Posterior vena cava (tissue), 2 donors: ENCODE data around the gene SCRT2. TPM values are rescaled to one million over a fixed set of nuclear protein-coding genes. Genes with fewer than 3 reads are reported as not detected.

Source experiments
- DNase-seq: peaks from one replicate; pipeline ENCODE4 v3.0.0-alpha.2; 2020; ENCODE audit warnings: low spot score
- intact Hi-C, 2 donors: fragments of 100-400 bp; cut with DNase I; formaldehyde crosslinking; loops; one replicate each; pipeline versions ENCODE4 v1.14.1 to v1.14.2; 2022 to 2023
- total RNA-seq, 2 donors: library from RNA; stranded (reverse); fragmentation: NEBNext Ultra II Directional; extraction: Animal tissue kit (Norgen Biotek cat#: 25700); gene quantifications; one replicate each; pipeline ENCODE4 v1.2.1, GENCODE V29; 2021
- donor health status: DM: yes; HTN: yes; CAD: no.
- donor health status: DM: yes; HTN: yes; CAD: no.

The SCRT2 gene
- total RNA-seq, 2 donors from 2014 or later, result not detected

DNA sequence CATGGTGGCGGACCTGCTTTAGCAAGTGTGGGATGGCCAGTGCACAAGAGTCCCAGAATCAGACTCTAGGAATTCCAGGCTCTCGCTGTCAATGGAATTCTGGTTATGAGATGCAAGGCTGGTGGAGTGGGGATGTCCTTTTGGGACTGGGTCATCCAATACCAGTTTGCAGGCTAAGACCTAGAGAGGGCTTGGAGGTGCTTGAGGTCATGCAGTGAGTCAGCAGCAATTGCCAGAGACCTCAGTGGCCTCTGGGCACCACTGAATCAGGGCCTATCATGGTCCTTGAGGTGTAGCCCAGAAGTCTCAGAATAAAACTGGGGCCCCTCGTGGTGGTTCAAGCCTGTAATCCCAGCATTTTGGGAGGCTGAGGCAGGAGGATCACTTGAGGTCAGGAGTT lies 1.4 kb upstream of the SCRT2 start:
- DNase-seq, result no peak
- intact Hi-C loops, result no loop called here

DNA sequence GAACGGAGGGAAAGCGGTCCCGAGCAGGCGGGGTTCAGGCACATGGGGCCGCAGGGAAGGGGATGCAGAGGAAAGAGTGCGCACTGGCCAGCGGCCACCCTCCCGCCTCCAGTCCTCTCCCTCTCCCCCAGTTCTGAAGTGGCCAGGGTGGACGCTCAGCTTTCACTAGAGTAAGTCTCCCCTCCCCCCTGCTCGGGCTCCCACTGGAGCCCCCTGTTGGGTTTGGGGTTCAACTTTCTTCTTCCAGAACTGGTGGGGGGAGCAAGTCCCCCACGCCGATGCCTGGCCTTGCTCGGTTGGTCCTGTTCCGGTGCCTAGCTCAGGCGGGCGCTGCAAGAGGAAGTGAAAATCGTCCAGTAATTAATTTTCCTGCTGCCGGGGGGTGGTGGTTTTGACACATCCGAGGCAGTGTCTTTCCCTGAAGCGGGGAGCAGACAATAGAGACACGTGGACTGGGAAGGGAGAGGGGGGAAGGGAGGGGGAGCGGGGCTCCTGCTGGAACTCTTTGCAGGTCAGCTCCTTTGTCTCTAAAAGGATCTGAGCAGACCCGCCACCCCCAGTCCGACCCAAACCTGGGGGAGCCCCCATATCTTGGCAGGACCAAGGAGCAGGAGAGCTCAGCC lies 824 bp upstream of the SCRT2 start:
- no peak for DNase-seq
- intact Hi-C loops, result no loop called here

DNA sequence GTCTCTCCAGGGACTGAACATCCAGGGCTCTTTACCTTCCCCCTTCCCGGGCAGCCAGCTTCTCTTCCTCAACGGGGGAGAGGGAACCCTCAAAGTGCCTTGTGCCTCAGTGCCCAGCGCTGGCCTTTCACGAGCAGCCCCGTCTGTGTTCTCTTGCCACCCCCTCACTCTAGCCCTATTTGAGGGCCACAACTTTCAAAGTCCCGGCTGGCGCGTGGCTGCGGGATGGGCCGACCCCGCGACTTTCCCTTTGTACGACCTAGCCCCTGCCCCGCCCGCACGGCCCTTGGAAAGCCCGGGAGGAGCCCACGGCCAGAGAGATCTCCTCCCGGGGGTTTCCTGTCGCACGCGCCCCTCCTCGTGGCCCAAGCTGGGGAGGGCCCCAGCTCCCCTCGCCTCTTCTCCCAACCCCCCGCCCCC lies 559 bp downstream of the SCRT2 start:
- no peak for DNase-seq
- intact Hi-C loops, result no loop called here

DNA sequence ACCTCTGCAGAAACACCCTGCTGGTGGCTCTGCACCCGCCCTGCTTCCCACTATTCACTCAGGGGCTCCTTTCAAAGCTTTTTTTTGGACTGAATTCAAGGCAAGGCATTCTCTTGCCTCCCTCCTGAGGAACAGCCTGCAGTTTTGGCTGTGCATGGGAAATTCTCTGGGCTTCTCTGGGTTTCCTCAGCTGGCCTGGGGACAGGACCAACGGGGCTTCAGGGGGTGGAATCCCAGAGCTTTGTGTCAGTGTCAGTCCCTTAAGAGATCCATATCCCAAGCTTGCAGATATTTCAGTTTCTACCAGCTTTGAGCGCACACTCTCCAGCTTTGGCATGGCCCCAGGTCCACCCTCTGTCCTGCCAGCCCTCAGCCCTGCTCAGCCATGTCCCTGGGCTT lies 2.0 kb downstream of the SCRT2 start:
- intact Hi-C loops, result no loop called here

DNA sequence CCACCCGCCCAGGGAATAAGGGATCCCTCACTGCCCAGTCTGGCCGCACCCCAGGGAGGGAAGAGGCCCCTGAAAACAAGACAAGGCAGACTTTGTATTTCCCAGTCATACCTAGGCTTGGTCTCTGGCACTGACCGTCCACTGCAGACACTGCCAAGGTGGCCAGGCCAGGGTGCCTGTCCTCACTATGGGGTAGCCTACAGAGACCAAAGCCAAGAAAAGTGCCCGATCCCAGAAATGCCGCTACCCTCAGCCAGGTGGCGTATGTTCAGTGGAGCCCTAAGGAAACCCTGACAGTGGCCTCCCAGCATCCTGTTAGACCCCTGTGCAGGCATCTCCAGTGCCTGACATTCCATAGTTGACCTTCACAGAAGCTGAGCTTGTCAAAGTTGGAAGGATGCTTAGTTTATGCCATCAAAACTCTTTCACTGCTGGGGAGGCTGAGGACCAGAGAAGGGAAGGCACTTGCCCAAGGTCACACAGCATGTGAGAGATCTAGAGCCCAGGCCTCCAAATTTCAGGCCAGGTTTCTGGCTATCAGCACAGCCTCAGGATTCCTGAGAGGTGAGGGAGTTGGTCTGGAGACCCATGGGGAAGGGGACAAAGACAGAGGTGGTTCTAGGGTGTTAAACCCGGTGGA lies 2.5 kb downstream of the SCRT2 start:
- intact Hi-C loops, result no loop called here
- DNase-seq, result no peak

More for the DNA sequence above, 2.0 kb downstream of the SCRT2 start:
- no peak for DNase-seq

DNA sequence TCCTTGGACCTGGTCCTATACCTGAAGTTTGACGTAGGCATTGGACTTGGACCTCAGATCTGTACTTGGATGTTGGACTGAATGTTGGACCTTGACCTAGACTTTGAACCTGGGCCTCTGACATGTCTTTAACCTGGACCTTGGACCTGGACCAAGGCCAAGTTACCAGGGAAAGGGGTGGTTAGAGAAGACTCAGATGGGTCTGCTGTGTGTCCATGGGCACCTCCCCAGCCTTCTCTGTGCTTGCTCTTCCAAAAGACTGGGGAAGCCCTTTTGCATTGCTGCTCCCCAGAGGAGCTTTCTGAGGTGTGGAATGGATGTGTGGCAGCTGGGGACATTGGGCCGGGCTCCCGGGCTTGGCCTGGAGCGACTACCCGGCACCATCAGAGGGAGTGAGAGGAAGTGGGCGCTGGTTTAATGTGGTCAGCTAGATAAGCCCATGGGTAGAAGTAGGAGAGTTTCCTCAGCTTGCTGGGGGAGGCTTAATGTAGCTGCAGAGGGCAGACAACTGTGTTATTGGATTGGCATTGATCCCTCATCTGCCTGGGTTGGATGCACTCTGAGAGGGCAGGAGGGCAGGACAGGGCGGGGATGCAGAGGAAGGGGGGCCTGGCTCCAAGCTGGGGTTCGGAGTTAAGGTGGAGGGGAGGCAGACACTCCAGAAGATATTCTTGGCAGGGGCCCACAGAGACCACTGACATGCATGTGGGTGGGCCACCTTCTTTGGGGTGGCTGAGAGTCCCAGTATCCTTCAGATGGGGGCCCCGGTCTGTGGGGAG lies 4.2 kb downstream of the SCRT2 start:
- intact Hi-C loops, result no loop called here
- DNase-seq, result no peak

DNA sequence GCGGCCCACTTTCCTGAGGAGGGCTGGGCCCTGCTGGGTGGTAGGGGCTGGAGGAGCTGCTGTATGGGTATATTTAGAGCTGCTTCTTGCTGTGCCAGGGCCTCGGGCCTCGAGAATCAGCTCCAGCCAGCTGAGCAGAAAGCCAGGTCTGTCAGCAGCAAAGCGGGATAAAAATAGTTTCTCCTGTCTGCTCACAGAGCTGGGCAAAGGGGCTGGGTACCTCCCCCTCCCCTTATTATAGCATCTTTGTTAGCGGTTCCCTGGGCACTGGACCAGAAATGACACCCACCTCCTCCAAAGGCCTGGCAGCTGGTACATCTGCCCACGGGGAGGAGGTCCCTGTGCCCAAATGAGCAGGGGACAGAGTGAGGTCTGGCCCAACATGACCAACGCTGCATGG lies 6.0 kb downstream of the SCRT2 start:
- intact Hi-C loops, result loop anchor here in 1 of 2 donors (10.0 kb wide), 1 partner anchor 105 kb away; no protein-coding TSS in a partner anchor
- DNase-seq, result no peak

DNA sequence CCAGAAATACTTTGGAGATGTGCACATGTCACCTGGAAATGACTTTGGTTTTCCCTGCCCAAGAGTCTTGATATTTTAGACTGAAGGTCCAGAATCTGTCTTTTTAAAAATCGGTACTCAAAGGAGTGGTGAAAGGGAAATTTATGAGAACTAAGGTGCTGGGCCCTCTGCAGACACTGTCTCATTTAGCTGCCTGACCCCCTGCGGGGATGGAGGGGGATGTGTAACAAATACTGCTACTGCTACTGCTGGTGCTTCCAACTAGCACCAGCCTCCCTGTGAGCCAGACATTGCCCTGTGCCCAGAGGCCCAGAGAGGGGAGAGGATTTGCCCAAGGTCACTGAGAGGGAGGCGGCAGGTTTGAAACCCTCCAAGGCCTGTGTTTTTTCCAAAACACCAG lies 7.0 kb downstream of the SCRT2 start:
- no peak for DNase-seq
- intact Hi-C loops, result loop anchor here in 1 of 2 donors (10.0 kb wide), 1 partner anchor 104 kb away; no protein-coding TSS in a partner anchor

DNA sequence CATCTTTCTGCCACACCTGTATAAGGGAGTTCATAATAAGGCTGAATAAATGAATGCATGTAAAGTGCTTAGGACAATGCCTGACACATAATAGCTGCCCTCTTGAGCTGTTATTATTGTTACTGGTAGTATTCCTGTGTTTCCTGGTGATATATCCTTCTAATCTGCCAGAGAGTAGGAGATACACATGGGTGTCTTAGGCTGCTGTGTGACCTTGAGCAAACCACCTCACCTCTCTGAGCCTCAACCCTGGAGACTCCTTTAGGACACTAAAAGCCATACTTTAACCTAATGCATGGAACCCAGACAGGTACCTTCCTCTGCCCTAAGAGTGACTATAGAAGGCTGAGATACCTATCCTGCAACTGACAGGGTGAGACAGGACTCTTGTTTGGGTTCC lies 7.6 kb downstream of the SCRT2 start:
- DNase-seq, result no peak
- intact Hi-C loops, result loop anchor here in 1 of 2 donors (10.0 kb wide), 1 partner anchor 103 kb away; no protein-coding TSS in a partner anchor

DNA sequence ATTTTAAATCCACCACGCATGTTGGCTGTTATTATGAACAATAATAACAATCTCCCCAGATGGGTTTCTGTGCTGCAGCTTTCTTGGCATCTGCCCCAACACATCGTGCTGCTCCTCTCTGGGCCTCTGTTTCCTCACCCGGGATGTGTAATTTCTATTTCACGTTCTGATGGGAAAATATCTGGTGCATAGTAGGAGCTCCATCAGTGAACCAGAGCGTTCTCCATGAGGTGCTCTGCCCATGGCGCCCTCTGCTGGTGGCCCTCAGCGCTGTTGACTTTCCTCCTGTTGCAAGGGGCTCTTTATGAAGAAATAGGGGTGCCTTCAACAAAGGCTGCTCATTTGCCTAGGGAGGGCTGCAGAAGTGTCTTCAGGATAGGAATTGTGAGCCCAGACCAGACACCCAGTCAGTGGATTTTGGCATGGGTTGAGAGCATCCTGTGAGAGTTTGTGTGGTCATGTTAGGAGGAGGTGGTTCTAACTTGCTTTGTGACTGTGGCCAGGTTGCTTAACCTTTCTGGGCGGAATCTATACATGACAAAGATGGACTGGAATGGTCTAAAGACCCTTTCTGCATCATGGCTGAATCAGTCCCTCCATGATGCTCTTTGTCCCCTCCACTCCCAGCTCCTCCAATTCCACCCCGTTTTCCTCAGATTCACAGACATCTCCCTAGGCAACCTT lies 8.1 kb downstream of the SCRT2 start:
- DNase-seq, result peak; percentile 87
- intact Hi-C loops, result loop anchor here in 1 of 2 donors (10.0 kb wide), 1 partner anchor 103 kb away; no protein-coding TSS in a partner anchor

DNA sequence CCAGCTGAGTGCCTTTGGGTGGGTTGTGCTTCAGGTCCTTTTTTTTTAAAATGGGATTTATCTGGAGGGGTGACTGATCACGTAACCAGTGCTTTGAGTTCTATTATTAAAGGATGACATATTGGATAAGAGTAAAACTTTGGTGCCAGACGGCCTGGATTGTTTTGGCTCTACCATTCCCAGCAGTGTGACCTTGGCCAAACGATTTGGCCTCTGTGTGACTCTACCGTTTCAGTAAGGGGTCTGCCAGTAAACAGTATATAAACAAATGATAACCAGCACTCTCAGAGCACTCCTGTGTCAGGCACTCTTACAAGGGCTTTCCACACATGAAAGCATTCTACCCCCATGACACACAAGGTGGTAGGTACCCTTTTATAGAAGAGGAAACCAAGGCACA lies 8.7 kb downstream of the SCRT2 start:
- intact Hi-C loops, result loop anchor here in 1 of 2 donors (10.0 kb wide), 1 partner anchor 102 kb away; no protein-coding TSS in a partner anchor
- DNase-seq, result no peak

DNA sequence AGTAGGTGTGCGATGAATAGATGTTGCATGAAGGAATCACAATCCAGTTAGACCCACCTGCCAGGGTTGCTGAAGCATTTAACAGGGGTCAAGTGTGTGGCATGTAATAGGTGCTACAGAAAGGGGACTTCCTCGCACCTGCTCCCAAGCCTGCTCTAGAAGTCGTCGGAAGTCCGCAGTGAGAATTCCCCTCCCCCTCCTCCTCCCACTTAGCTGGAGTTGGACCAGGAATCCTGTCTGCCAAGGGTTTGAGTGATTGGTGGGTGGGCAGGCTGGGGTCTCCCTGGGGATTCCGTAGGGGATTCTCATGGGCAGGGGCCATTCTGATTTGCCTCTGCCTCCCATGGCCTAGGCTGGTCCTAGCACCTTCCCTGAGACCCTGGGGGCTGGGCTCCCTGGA lies 10.3 kb downstream of the SCRT2 start:
- intact Hi-C loops, result loop anchor here in 1 of 2 donors (10.0 kb wide), 1 partner anchor 100 kb away; no protein-coding TSS in a partner anchor
- DNase-seq, result no peak

DNA sequence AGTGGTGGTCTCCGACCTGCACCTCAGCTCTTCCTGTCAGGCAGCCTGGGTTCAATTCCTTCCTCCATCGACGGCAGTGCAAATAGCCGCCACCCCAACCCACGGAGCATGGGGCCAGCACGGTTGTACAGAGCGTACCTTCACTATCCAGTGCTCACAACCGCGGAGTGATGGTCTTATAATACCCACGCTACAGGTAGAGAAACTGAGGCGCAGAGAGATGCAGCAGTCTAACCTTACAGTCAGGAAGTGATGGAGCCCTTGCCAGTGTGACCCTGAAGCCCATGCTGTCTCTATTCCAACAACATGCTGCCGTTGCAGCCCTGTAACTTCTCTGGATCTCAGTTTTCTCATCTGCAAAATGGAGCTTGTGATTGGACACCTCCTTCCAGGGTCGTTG lies 11.0 kb downstream of the SCRT2 start:
- no peak for DNase-seq
- intact Hi-C loops, result loop anchor here in 1 of 2 donors (10.0 kb wide), 1 partner anchor 100 kb away; no protein-coding TSS in a partner anchor

DNA sequence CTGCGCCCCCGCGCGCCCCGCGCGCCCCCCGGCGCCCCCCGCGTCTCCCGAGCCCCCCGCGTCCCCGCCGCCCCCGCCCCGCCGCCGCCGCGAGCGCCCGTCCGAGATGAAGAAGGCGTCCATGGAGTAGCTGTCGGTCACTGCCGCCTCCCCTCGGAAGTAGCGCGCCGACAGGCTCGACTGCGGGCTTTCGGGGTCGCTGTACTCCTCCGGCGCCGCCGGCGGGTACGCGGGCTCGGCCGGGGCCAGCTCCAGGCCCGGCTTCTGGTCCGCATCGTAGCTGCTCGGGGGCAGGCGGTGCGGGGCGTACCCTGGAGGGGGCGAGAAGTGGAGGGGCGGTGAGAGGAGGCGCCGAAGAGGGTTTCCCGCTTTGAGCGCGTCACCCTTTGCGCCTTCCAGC lies 11.5 kb downstream of the SCRT2 start:
- intact Hi-C loops, result loop anchor here in 1 of 2 donors (10.0 kb wide), 1 partner anchor 99 kb away; no protein-coding TSS in a partner anchor
- DNase-seq, result no peak

DNA sequence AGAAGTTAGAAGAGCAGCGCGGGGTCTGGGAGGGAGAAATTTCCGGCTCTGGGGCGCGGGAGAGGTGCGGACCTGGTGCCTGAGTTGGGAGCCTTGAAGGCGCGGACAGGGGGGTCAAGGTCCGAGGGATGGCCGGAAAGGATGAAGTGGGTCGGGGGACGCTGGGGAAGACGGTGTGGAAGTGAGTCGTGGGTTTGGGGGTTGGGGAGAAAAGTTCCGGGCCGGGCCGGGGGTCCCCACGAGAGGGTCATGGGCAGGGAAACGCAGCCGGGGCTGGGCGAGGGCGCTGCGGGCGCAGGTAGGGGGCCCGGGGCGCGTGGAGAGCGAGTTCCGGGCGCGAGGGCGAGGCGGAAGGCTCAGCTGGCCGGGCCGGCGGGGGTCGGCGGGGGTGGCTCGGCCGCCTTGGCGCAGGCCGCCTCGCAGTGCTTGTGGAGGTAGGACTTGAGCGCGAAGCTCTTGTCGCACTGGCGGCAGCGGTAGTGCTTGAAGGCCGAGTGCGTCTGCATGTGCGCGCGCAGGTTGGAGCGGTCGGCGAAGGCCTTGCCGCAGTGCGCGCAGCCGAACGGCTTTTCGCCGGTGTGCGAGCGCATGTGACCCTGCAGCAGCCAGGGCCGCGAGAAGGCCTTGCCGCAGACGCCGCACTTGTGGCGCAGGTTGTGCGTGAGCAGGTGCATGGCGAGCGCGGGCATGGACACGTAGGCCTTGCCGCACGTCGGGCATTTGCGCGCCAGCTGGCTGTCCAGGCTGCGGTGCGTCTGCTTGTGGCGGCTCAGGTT lies 12.1 kb downstream of the SCRT2 start:
- DNase-seq, result no peak
- intact Hi-C loops, result loop anchor here in 1 of 2 donors (10.0 kb wide), 1 partner anchor 99 kb away; no protein-coding TSS in a partner anchor

DNA sequence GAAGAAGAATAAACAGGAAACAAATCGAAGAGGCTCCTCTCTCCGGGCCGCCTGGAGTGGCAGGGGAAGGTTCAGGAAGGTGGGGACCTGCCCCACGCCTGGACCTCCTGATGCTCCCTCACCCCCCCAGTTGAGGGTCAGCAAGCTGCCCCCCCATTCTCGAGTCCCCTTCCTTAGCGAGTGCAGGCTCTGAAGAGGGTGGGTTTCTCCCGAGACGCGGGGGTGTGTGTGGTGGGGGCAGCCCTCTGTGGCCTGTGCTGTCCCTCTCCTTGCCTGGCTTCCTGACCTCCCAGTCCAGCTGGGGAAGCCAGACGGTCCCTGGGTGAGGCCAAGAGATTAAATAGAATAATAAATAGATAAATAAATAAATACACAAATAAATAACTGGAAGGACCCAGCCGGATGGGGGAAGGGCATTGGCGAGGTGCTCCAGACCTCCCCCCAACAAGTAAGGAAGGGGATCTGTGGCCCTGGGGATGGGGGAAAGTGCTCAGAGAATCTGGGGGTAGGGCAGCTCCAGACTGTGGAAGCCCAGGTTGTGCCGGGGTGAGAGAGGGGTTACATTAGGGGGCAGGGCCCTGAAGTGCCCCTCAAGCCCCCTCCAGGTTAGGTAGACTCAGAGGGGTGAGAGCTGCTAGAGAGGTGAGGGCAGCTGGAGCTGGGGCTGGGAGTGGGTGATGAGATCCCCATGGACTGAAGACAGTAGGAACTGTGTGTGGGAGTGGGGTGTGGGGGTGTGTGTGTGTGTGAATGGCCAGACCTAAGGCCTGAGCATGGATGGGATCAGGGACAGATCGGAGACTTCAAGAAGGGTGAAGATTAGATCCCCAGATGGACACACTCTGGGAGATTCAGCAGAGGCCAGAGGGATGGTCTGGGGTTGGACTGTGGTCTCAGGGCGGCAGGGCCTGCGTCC lies 13.1 kb downstream of the SCRT2 start:
- DNase-seq, result no peak
- intact Hi-C loops, result loop anchor here in 1 of 2 donors (10.0 kb wide), 1 partner anchor 98 kb away; no protein-coding TSS in a partner anchor
